CD4-positive, alpha-beta T cell treated with Interleukin-10 for 1 hour (primary cell): Measurements from ENCODE around the gene SEPTIN7.
A peak's percentile ranks its signal among the peaks of the same experiment; 100 is the strongest.

Experiments
- DNase-seq: peaks from one replicate; pipeline ENCODE4 v3.0.0-alpha.2; 2020

The SEPTIN7 gene

GRCh38 chr7:35792472-35792871 is 8.4 kb upstream of the SEPTIN7 start:
- no peak for DNase-seq

- DNase-seq: no peak
These were observed 7.9 kb upstream of the SEPTIN7 start for GRCh38 chr7:35792873-35793489.

- no peak for DNase-seq
These were observed 3.5 kb upstream of the SEPTIN7 start for GRCh38 chr7:35797311-35797710.

- peak; percentile 91 for DNase-seq
These were observed 775 bp upstream of the SEPTIN7 start for GRCh38 chr7:35799846-35800717.

GRCh38 chr7:35801392-35802101 is 690 bp downstream of the SEPTIN7 start:
- DNase-seq: peak; percentile 83

GRCh38 chr7:35802102-35802466 is 1.2 kb downstream of the SEPTIN7 start:
- DNase-seq: no peak

- peak; percentile 20 for DNase-seq
These were observed 1.8 kb downstream of the SEPTIN7 start for GRCh38 chr7:35802649-35803048.

GRCh38 chr7:35804231-35804970 is 3.5 kb downstream of the SEPTIN7 start:
- DNase-seq: no peak

GRCh38 chr7:35805876-35806275 is 5.0 kb downstream of the SEPTIN7 start:
- DNase-seq: peak; percentile 8

GRCh38 chr7:35816514-35816913 is 15.7 kb downstream of the SEPTIN7 start:
- no peak for DNase-seq

- no peak for DNase-seq
These were observed 16.3 kb downstream of the SEPTIN7 start for GRCh38 chr7:35817181-35817580.

- no peak for DNase-seq
These were observed 17.1 kb downstream of the SEPTIN7 start for GRCh38 chr7:35817930-35818329.

GRCh38 chr7:35818513-35818912 is 17.7 kb downstream of the SEPTIN7 start:
- no peak for DNase-seq

GRCh38 chr7:35819310-35819709 is 18.5 kb downstream of the SEPTIN7 start:
- DNase-seq: no peak

- no peak for DNase-seq
These were observed 19.3 kb downstream of the SEPTIN7 start for GRCh38 chr7:35819954-35820703.

GRCh38 chr7:35820858-35821257 is 20.0 kb downstream of the SEPTIN7 start:
- DNase-seq: no peak

GRCh38 chr7:35823440-35823839 is 22.6 kb downstream of the SEPTIN7 start:
- DNase-seq: no peak

- DNase-seq: no peak
These were observed 25.1 kb downstream of the SEPTIN7 start for GRCh38 chr7:35825974-35826373.

GRCh38 chr7:35826751-35827150 is 25.9 kb downstream of the SEPTIN7 start:
- no peak for DNase-seq

- DNase-seq: no peak
These were observed 28.0 kb downstream of the SEPTIN7 start for GRCh38 chr7:35828817-35829216.

- DNase-seq: no peak
These were observed 30.4 kb downstream of the SEPTIN7 start for GRCh38 chr7:35831208-35831607.
